Activated CD8-positive, alpha-beta memory T cell treated with anti-CD3 and anti-CD28 coated beads, Interleukin-2, amount 50 U/mL, for 24 hours (primary cell): Measurements from ENCODE around the gene KRTAP5-3.
"Not testable (repeated sequence)": the region's sequence is repeated elsewhere in the genome, so short reads cannot be mapped to it uniquely, and the experiment has no call there.

Experiments
- DNase-seq: peaks from one replicate; pipeline ENCODE4 v3.0.0-alpha.2; 2020; ENCODE audit errors: extremely low read depth

Gene KRTAP5-3

DNA sequence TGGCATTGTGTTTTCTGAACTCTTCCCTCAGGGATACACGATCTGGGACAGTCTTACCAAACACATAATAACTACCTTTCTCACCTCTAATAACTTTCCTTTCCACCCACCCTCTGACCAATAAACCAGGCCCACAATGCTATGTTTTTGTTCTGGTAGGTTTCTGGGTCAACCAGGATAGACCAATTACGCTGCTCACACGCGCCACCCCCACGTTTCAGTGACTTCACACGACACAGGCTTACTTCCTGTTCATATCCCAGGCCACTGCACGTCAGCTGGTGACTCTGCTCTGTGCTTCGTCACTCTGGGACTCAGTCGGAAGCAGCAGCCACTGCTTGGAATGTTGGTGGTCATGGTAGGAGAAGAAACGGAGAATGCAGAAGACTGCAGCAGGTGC, 11.2 kb upstream of the KRTAP5-3 start:
- DNase-seq: no peak

DNA sequence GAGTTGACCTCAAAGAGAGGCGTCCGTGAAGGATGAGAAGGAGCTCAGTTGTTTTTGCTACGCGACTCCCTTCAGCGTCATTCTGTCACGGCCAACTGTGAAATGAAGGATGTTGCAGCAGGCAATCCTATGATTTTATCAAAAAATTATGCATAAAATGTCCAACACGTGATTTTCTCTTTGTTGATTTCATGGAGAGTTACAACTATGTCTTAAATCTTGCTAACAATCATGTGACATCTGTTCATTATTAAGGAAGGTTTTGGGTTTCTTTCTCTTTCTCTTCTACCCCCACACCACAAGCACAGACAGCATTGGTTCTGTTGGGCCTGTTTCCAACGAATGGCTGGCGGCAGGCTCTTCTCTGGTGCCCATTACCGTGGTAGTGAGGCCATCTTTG, 10.0 kb upstream of the KRTAP5-3 start:
- DNase-seq: no peak

DNA sequence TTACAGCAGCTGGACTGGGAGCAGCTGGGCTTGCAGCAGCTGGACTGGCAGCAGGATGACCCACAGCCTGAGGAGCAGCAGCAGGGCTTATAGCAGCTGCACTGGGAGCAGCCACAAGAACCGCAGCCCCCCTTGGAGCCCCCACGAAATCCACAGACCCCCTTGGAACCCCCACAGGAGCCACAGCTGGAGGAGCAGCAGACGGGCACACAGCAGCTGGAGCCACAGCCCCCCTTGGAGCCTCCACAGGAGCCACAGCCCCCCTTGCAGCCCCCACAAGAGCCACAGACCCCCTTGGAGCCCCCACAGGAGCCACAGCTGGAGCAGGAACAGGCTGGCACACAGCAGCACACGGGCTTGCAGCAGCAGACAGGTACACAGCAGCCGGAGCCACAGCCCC, 362 bp downstream of the KRTAP5-3 start:
- DNase-seq: not testable (repeated sequence)

DNA sequence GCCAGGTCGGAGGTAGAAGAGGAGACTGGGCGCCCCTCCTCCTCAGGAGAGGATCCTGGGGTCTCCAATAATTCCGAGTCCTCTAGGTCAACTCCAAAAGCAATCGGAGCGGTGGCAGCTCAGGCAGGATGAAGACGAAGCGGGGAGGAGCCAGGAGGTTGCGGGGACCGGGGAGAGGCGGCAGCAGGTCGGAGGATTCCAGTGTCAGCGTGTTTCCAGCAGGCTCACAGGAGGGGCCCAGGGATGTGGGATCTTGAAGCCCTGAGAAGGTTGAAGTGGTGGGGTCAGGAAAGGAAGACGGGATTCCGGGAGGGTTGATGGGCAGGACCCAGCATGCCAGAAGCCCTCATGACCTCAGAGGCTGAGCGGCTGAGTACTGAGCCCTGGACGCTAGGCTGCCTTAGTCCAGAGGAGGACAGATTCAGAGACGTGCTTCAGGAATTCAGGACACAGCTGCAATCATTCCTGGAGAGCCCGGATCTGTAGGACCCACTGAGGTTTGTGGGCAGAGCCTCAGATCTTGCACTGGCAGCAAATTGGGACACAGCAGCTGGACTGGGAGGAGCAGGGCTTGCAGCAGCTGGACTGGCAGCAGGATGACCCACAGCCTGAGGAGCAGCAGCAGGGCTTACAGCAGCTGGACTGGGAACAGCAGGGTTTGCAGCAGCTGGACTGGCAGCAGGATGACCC, 962 bp downstream of the KRTAP5-3 start:
- DNase-seq: not testable (repeated sequence)

DNA sequence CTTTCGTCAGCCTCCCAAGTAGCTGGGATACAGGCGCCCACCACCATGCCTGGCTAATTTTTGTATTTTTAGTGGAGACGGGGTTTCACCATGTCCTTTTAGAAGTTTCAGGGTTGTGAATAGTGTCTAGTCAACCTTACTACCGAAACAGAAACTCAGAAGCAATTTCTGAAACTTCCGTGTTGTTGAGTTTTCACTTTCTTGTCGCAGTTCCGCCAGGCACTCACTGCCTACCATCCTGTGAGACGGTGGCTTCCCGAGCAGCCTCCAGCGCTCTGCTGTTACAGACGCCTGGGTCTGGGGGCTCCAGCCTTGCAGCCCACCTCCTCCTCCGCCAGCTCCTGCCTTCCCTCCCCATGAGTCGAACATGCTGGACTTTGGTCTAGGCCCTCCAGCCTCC, 2.3 kb downstream of the KRTAP5-3 start:
- DNase-seq: not testable (repeated sequence)

DNA sequence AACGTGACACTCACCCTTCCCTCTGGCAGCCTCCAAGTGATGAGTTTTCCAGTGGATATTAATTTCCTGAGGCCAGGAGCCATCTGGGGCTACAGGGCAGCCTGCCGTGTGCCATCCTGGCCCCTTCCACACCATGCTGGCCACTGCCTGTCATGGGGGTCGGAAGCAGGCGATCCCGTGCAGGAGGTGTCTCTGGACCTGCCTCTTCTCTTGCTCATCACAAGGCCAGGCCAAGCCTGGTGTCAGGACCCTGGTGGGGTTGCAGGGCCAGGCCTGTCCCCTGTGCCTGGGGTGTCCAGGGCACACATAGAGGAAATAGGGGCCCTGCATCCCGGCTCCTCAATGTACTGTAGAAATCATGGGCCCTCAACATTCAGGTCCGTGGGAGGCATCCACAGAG, 3.6 kb downstream of the KRTAP5-3 start:
- DNase-seq: no peak

DNA sequence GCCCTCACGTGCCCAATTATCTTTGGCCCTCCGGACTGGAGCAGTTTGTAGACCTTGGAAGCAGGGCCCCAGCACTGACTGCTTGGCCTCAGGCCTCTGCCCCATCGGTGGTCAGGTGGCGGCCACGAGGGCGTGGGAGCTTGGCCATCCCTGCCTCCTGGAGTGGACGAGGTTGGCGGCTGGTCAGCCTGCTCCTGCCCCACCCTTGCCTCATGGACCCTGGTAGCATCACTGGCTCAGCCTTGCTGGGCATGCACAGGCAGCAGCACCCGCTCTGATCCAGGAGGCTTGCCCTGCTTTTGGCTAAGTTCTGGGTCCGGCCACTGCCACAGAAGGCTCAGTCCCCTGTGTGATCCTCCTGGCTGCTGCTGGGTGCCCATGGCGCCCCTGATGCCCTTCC, 4.1 kb downstream of the KRTAP5-3 start:
- DNase-seq: no peak

DNA sequence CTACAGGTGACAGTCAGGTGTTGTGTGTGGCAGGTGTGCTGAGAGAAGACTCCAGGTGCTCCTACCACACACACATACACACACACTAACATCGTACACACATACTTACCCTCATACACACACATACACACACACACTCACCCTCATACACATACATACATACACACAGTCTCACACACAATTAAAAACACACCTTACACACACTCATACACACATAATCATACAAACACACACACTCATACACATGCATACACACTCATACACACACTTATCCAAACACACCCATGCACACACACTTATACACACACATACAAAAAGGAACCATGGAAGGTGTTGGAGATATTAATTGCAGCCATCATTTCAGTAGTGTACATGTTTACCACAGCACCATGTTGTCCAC, 4.6 kb downstream of the KRTAP5-3 start:
- no peak for DNase-seq

DNA sequence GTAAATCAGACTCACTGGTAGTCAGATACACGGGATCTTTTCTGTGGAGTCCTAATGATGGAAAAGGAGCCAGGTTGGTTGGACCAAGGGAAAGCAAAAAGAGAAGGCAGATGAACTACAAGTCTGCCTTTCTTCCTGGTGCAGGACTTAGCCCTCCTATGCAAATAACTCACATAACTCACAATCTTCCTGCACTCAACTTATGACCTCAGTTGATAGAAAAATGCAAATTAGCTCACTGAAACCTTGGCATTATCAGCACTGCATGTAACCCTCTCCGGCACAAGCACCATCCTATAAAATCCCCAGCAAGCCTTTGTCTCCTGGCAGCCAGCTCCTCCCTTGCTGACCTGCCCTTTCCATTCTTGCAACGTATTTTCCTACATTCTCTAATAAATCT, 6.6 kb downstream of the KRTAP5-3 start:
- not testable (repeated sequence) for DNase-seq

DNA sequence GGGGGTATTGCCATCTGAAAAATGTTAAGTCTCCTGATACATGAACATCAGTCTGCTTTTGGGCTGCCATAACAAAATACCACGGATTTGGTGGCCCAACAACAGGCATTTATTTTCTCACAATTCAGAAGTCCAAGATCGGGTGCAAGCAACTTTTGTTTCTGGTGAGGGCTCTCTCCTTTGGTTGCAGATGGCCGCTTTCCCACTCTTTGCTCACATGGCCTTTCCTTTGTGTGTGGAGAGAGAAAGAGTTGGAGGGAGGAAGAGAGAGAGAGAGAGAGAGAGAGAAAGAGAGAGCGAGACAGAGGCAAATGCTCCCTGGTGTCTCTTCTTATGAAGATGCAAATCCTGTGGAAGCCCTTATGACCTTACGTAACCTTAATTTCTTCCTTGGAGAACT, 7.6 kb downstream of the KRTAP5-3 start:
- no peak for DNase-seq

DNA sequence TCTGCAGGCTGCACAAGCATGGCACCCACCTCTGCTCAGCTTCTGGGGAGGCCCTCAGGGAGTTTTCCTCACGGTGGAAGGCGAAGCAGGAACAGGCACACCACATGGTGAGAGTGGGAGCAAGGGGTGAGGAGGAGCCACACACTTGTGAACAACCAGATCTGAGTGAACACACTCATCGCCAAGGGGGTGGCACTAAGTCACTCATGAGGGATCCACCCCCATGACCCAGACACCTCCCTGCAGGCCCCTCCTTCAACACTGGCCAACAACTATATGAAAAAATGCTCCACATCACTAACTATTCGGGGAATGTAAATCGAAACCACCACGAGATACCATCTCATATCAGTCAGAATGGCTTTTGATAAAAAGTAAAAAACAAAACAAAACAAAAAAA, 9.4 kb downstream of the KRTAP5-3 start:
- DNase-seq: no peak

DNA sequence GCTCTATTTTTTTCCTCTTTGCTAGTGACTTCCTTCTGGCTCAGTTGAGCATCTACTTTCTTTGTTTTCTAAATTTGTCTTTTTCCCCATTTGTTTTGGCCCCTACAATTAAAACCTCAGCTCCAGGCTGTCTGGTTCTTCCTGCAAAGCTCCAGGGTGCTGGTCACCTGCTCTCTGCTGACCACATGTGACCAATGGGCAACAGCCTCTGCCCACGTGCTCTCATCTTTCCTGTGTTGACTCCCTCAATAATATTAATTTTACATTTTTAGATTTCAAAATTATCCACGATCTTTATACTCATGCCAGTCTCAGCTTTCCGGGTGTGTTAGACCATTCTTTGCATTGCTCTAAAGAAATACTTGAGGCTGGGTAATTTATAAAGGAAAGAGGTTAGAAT, 9.9 kb downstream of the KRTAP5-3 start:
- DNase-seq: not testable (repeated sequence)

DNA sequence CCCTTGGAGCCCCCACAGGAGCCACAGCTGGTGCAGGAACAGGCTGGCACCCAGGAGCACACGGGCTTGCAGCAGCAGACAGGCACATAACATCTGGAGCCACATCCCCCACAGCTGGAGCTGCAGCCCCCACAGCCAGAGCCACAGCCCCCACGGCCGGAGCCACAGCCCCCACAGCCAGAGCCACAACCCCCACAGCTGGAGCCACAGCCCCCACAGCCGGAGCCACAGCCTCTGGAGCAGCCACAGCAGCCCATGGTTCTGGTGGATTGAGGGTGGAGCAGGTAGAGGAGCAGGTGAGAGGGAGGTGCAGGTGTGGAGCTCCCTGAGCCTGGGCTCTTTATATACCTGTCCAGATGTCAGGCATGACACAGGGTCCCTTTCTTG, 10.3 kb downstream of the KRTAP5-3 start, which contains the start of gene KRTAP5-2:
TSS of gene KRTAP5-2 (minus strand) at position 301 of the 387 bp plus-strand sequence. CDS start at position 257, 44 bp downstream.
- DNase-seq: no peak

DNA sequence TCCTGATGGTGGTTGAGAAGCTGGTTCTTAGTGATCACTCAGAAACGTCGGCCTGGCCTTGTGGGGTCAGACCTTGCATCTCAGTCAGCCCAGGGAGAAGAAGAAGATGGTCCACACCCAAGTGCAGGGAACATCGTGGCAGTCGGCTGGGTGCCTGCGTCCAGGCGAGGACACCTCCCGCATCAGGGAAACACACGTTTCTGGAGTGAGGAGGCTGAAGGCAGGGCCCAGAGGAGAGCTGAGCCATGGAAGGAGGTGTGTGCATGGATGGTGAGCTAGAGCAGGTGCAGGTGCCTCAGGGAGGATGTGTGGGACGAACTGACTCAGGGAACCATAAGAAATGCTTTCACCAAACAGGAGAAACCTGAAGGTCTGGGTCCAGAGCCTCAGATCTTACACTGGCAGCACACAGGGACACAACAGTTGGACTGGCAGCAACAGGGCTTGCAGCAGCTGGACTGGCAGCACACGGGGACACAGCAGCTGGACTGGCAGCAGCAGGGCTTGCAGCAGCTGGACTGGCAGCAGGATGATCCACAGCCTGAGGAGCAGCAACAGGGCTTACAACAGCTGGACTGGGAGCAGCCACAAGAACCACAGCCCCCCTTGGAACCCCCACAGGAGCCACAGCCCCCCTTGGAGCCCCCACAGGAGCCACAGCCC, 10.8 kb downstream of the KRTAP5-3 start:
- DNase-seq: no peak

DNA sequence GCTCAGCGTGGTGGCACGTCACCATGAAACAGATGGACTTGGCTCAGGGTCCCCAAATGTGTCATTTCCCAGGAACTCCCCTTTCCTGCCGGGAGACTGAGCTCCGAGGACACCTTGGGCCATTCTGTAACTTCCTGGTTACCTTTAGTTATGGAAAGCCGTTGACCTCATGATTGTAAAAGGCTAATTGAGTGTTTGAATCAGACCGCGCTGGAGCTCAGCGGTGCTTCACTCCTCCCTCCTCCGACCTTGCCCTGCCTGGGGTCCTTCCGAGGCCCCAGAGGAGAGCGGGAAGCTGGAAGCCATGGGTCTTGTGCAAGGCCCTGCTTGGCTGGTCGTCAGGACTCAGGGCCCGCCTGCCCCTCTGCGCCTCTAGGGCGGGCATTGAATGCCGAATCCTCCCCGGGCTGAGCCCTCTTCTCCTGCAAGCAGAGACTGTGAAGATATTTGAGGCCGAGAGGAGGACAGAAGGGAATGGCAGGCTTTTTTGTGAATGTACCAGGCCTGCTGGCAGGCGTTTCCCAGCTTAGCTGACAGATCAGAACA, 11.6 kb downstream of the KRTAP5-3 start:
- not testable (repeated sequence) for DNase-seq

DNA sequence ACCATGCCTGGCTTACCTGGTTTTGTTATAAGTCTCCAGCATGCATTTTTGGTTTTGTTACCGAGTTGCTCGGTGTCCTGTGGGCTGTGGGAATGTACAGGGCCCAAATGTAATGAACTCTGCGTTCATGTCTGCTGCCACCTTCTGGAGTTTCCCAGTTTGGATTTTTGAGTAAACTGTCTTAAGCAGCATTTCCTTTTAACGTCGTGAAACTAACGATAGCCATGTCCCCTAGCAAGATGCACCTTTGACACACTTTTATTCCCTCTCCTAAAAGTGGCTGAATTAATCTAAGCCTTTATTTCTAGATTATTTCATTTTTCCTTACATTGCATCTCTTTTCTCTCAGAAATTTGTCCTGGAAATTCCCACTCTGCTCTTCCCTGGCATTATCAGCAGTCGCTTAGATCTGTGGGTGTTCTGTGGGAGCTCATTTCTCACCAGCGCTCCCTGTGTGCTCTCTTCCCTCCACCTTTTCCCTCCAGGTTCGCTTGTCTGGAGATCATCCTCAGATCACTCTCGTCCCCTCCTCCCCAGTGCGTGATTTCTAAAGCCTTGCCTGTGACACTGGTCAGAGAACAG, 12.2 kb downstream of the KRTAP5-3 start:
- DNase-seq: not testable (repeated sequence)

DNA sequence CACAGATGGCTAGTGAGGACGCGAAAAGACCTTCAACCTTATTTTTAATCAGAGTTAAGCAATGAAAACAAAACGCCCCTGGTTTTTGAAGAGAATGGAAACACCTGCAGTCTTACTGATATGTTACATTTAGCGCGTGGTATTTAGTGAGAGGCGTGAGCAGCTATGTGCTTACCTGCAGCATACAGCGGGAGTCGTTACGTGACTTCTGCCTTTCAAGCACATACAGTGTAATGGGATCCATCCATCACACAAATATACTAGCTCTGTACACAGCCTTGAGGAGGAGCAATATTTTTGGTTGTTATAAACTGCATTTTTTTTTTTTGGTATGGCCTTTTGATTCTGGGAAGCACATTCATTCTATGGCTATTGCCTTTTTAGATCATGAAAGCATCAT, 15.6 kb downstream of the KRTAP5-3 start:
- DNase-seq: no peak

DNA sequence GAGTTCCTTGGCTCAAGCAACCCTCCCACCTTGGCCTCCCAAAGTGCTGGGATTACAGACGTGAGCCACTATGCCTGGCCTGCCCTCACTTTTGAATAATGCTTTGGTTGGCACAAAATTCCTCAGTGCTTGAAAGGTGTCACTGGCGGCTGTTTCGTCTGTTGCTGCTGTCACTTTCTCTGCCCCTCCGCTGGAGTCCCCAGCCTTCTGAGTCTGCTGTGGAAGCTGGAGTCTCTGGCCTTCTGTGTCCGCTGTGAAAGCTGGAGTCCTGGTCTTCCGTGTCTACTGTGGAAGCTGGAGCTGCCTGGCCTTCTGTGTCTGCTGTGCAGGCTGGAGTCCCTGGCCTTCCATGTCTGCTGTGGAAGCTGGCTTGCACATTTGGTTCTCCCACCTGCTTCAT, 18.3 kb downstream of the KRTAP5-3 start:
- DNase-seq: no peak

DNA sequence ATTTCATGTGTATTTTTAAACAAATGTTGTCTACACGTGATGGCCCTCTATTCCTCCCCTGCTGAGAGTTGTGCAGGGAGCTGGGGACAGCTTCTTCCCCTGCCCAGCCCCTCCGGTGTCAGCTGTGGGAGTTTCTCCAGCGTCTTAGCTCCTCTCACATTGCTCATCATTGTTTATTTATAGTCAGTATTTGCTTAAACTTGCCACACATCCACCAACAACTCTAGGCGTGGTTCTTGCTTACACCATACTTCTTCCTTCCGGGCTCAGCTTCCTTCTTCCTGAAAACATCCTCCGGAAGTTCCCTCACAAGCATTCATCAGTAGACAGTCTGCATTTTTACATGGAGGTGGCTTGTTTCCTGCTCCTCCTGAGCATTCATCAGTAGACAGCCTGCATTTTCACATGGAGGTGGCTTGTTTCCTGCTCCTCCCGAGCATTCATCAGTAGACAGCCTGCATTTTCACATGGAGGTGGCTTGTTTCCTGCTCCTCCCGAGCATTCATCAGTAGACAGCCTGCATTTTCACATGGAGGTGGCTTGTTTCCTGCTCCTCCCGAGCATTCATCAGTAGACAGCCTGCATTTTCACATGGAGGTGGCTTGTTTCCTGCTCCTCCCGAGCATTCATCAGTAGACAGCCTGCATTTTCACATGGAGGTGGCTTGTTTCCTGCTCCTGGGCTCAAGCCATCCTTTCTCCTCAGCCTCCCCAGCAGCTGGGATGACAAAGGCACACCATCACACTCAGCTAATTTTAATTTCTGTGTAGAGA, 18.9 kb downstream of the KRTAP5-3 start:
- DNase-seq: not testable (repeated sequence)

DNA sequence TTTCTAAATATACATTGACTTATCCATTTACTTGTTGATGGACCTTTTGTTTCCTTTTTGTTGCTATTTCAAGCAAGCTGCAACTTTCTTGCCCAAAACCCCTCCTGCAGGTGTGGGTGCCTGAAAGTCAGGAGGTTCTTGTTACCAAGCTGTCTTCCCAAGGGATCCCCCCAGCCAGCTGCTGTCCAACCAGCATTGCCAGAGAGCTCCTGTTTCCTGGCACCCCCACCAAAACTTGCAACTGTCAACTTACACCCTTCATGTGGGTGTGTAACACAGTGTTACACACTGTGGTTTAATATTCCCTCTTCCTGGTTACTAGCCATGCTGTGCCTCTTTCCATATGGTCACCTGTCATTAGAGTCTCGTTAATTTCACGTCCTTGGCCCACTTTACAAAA, 21.6 kb downstream of the KRTAP5-3 start:
- DNase-seq: no peak

DNA sequence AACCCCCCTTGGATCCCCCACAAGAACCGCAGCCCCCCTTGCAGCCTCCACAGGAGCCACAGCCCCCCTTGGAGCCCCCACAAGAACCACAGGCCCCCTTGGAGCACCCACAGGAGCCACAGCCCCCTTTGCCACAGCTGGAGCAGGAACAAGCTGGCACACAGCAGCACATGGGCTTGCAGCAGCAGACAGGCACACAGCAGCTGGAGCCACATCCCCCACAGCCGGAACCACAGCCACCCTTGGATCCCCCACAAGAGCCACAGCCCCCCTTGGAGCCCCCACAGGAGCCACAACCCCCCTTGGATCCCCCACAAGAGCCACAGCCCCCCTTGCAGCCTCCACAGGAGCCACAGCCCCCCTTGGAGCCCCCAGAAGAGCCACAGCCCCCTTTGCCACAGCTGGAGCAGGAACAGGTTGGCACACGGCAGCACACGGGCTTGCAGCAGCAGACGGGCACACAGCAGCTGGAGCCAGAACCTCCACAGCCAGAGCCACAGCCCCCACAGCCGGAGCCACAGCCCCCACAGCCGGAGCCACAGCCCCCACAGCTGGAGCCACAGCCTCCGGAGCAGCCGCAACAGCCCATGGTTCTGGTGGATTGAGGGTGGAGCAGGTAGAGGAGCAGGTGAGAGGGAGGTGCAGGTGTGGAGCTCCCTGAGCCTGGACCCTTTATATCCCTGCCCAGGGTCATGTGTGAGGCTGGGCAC, 23.4 kb downstream of the KRTAP5-3 start, which contains the start of gene KRTAP5-1:
TSS of gene KRTAP5-1 (minus strand) at position 623 of the 710 bp plus-strand sequence. CDS start at position 589, 34 bp downstream.
- DNase-seq: not testable (repeated sequence)
